Naive thymus-derived CD4-positive, alpha-beta T cell (primary cell): Measurements from ENCODE around the gene SLC25A47. TPM values are rescaled to one million over a fixed set of nuclear protein-coding genes. Genes with fewer than 3 reads are reported as not detected.
A peak's percentile ranks its signal among the peaks of the same experiment; 100 is the strongest.

Experiments used
- ATAC-seq: fragments of 150-1000 bp; cut with Tn5 transposase; 2 replicates; pipeline ENCODE4 v1.10.0; 2021; ENCODE audit warnings: mild to moderate bottlenecking, moderate library complexity
- CTCF ChIA-PET: fragments of 350-600 bp; sonication (Branson Sonifier 250); formaldehyde crosslinking; loops from one replicate; lab custom pipeline; 2021; ENCODE audit warnings: antibody characterized with exemption; lab: Charles Lee
- POLR2A ChIA-PET: fragments of 350-600 bp; sonication (Branson Sonifier 250); formaldehyde crosslinking; loops from one replicate; lab custom pipeline; 2021; ENCODE audit warnings: antibody characterized with exemption, inconsistent platforms; lab: Charles Lee
- DNase-seq, 9 donors: peaks; one replicate each; pipeline versions ENCODE4 v3.0.0 to v3.0.0-alpha.2; 2020 to 2022; ENCODE audit warnings: mixed read lengths in 1 of 9
- H3K27ac ChIP-seq: one replicate; pipeline ENCODE4 v1.7.0; 2013; ENCODE audit warnings: mild to moderate bottlenecking, low read depth, low read length, moderate library complexity
- H3K27me3 ChIP-seq, 2 donors: one replicate each; pipeline ENCODE4 v1.7.0; 2013; ENCODE audit warnings: low read length in 2 of 2, mild to moderate bottlenecking in 2 of 2, moderate library complexity in 2 of 2; ENCODE audit not compliant: control insufficient read depth in 2 of 2, insufficient read depth in 2 of 2
- H3K36me3 ChIP-seq, 3 experiments: 1 replicate in 2 of 3; 2 replicates in 1 of 3; pipeline ENCODE4 v1.7.0; 2013; ENCODE audit warnings: low read length in 3 of 3, mild to moderate bottlenecking in 3 of 3, moderate library complexity in 1 of 3; ENCODE audit not compliant: insufficient read depth in 3 of 3, control insufficient read depth in 2 of 3
- H3K4me1 ChIP-seq, 2 donors: one replicate each; pipeline ENCODE4 v1.7.0; 2013; ENCODE audit warnings: low read length in 2 of 2, mild to moderate bottlenecking in 2 of 2, moderate library complexity in 1 of 2; ENCODE audit not compliant: control insufficient read depth in 2 of 2, insufficient read depth in 2 of 2
- H3K4me3 ChIP-seq: 2 replicates; pipeline ENCODE4 v1.7.0; 2013; ENCODE audit warnings: mild to moderate bottlenecking, low read length
- H3K9me3 ChIP-seq, 3 experiments: 1 replicate in 2 of 3; 2 replicates in 1 of 3; pipeline ENCODE4 v1.7.0; 2013; ENCODE audit warnings: low read length in 3 of 3; ENCODE audit not compliant: control insufficient read depth in 2 of 3
- H3K27ac Mint-ChIP-seq, 9 donors: one replicate each; pipeline ENCODE4 v1.8.0; 2020 to 2022; ENCODE audit warnings: mixed read lengths in 9 of 9, mild to moderate bottlenecking in 8 of 9, moderate library complexity in 5 of 9, inconsistent platforms in 2 of 9
- H3K27me3 Mint-ChIP-seq, 5 donors: one replicate each; pipeline ENCODE4 v1.8.0; 2021 to 2022; ENCODE audit warnings: mixed read lengths in 5 of 5, mild to moderate bottlenecking in 1 of 5
- H3K36me3 Mint-ChIP-seq, 5 donors: one replicate each; pipeline ENCODE4 v1.8.0; 2020 to 2022; ENCODE audit warnings: mixed read lengths in 5 of 5, mild to moderate bottlenecking in 3 of 5, inconsistent platforms in 1 of 5
- H3K4me1 Mint-ChIP-seq, 7 donors: one replicate each; pipeline ENCODE4 v1.8.0; 2020 to 2022; ENCODE audit warnings: mixed read lengths in 7 of 7, mild to moderate bottlenecking in 3 of 7, inconsistent platforms in 1 of 7
- H3K4me3 Mint-ChIP-seq, 10 donors: one replicate each; pipeline ENCODE4 v1.8.0; 2020 to 2022; ENCODE audit warnings: mild to moderate bottlenecking in 10 of 10, mixed read lengths in 10 of 10, moderate library complexity in 6 of 10, inconsistent platforms in 2 of 10
- H3K9me3 Mint-ChIP-seq, 11 donors: one replicate each; pipeline ENCODE4 v1.8.0; 2020 to 2022; ENCODE audit warnings: mixed read lengths in 11 of 11, mild to moderate bottlenecking in 4 of 11, inconsistent platforms in 1 of 11, moderate library complexity in 1 of 11
- intact Hi-C, 2 donors: fragments of 100-400 bp; cut with micrococcal nuclease; formaldehyde crosslinking; loops; one replicate each; pipeline ENCODE4 v1.15.1; 2023
- polyA plus RNA-seq, 2 donors: library from polyadenylated mRNA; unstranded; fragments of 300-500 nt; fragmentation: Illumina TruSeq; gene quantifications; one replicate each; pipeline ENCODE4 v1.2.3, GENCODE V29; 2021
- total RNA-seq, 6 experiments: library from RNA in 5 of 6; stranded (reverse) in 5 of 6; gene quantifications; 1 replicate in 5 of 6; 2 replicates in 1 of 6; pipeline ENCODE4 v1.2.3 and lab custom pipeline; 2021 to 2026

The SLC25A47 gene
- total and polyA plus RNA-seq, 7 experiments from 2014 or later, result not detected

DNA sequence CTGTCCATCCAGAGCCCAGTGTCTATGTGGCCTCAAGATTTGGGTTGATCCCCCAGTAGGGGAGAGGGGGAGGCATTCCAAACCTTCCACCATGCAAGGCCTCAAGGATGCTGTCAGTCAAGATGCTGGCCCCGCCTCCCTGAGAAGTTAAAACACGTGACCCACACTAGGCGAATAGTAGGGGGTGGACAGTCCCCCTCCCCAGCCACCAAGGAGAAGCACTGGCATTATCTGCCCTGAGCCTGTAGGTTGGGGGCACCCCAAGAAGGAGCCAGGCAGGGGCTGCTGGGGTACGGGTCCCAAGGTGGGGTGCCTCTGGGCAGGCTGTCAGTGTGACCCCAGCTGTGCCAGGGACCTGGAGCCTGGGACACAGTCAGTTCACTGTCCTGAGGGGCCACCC lies 19.2 kb upstream of the SLC25A47 start:
- Histone ChIP-seq H3K36me3 (no peaks in the 10 kb centered on the region), H3K27me3 (no peaks in the 10 kb centered on the region), H3K27ac (no peak overlapping the region), H3K9me3 (no peaks in the 10 kb centered on the region), H3K4me3 (no peak overlapping the region), H3K4me1 (peaks cover 4 to 7% of the 10 kb centered on the region in 2 donors)
- DNase-seq (no peak), ATAC-seq (no peak)
- POLR2A ChIA-PET, result no interaction called here
- no peaks in the 10 kb centered on the region for H3K36me3 Mint-ChIP-seq
- no peak overlapping the region for H3K27ac Mint-ChIP-seq
- intact Hi-C loops, result loop anchor here (2.0 to 10.0 kb wide), 6 partner anchors 15 to 819 kb away; partner anchors contain the start of genes CCNK (in 1 of the 2), SETD3 (in 1 of the 2) and WDR25 (in 1 of the 2)
- peak overlapping the region in 4 of 10 donors; percentile 18 to 91 (median 52) for H3K4me3 Mint-ChIP-seq
- H3K4me1 Mint-ChIP-seq, result peaks cover 0 to 24% (median 10%) of the 10 kb centered on the region in 7 donors
- CTCF ChIA-PET, result interaction anchor here (0.6 kb wide), 1 partner anchor 100 kb away, joined by 3 read pairs; no protein-coding TSS in a partner anchor
- H3K27me3 Mint-ChIP-seq, result peaks cover 0 to 31% (median 0%) of the 10 kb centered on the region in 5 donors
- no peaks in the 10 kb centered on the region for H3K9me3 Mint-ChIP-seq

DNA sequence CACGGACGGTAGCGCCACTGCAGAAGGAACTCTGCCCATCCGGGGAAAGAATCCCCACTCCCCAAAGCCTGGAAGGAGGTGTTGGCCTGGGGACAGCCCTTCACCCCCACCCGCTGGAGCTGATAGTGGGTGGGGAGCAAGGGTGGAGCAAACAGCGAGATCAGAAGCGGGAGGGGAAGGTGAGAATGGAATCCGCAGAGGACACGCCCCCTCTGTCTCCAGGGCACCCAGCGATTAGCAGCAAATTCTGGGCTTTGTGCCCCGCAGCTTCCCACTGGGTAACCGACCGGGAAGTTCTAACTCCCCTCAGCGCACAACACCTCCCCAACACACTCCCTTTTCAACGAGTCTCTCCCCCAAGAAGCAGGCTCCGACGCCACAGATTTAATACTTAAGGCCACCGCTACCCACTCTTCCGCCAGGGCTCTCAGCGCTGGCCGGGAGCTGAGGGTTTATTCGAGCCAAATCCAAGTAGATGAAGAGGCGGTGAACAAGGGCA lies 18.3 kb upstream of the SLC25A47 start:
- Mint-ChIP-seq H3K4me3 (peak overlapping the region; percentile 83 to 95 (median 88)), H3K27me3 (peaks cover 0 to 34% (median 0%) of the 10 kb centered on the region in 5 donors), H3K4me1 (peaks cover 0 to 24% (median 10%) of the 10 kb centered on the region in 7 donors), H3K9me3 (no peaks in the 10 kb centered on the region), H3K36me3 (no peaks in the 10 kb centered on the region), H3K27ac (peak overlapping the region in 6 of 9 donors; percentile 34 to 88 (median 76))
- Histone ChIP-seq H3K27me3 (no peaks in the 10 kb centered on the region), H3K9me3 (no peaks in the 10 kb centered on the region), H3K36me3 (no peaks in the 10 kb centered on the region), H3K27ac (peak overlapping the region; percentile 51), H3K4me3 (peak overlapping the region; percentile 59), H3K4me1 (peaks cover 4 to 7% of the 10 kb centered on the region in 2 donors)
- ATAC-seq (no peak), DNase-seq (peak in 1 of 9 donors; percentile 25)
- ChIA-PET POLR2A (interaction anchor here (0.6 kb wide), 1 partner anchor 334 kb away, joined by 3 read pairs; no protein-coding TSS in a partner anchor), CTCF (interaction anchor here (0.6 kb wide), 1 partner anchor 62 kb away, joined by 3 read pairs; no protein-coding TSS in a partner anchor)
- intact Hi-C loops, result loop anchor here (2.0 to 10.0 kb wide), 6 partner anchors 14 to 820 kb away; partner anchors contain the start of genes CCNK (in 1 of the 2), SETD3 (in 1 of the 2) and WDR25 (in 1 of the 2)

DNA sequence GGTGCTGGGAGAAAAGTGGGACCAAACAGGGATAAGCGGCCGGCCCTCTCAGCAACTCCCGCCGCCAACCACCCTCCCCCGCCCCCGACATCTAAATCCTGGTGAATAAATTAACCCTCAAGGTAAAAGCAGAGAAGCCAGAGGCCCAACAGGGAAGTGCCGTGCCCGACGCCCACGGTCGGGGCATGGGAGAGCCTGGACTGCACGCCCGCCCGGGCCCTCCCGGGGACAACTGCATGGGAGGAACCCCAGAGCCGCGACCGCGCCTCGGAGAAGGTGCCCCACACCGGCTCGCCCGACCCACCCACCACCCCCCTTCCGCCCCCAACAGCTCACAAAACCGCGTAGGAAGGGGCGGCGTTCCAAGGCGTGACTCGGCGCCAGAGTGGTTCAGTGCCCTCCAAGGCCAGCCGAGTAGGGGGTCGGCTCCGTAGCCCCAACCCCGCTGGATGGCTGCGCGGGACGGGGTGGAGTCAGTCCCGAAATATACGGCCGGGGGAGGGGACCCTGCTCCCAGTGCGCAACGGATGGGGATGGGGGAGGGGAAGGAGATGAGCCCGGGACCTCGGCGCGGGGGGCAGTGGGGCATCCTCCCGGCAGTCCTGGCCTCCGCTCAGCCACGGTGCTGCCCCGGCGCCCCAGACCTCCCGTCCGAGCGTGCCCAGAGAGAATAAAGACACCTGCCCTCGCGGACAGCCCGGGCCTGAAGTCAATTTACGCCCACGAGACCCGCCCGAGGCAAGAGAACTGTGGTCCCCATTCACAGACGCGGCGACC lies 17.6 kb upstream of the SLC25A47 start:
- Mint-ChIP-seq H3K27me3 (peaks cover 0 to 34% (median 0%) of the 10 kb centered on the region in 5 donors), H3K36me3 (no peaks in the 10 kb centered on the region), H3K27ac (peak overlapping the region in 4 of 9 donors; percentile 49 to 88 (median 66)), H3K4me3 (peak overlapping the region; percentile 83 to 95 (median 88)), H3K4me1 (peaks cover 0 to 24% (median 10%) of the 10 kb centered on the region in 7 donors), H3K9me3 (no peaks in the 10 kb centered on the region)
- ChIA-PET CTCF (interaction anchor here (0.6 kb wide), 1 partner anchor 61 kb away, joined by 3 read pairs; no protein-coding TSS in a partner anchor), POLR2A (interaction anchor here (0.6 kb wide), 1 partner anchor 334 kb away, joined by 3 read pairs; no protein-coding TSS in a partner anchor)
- no peaks in the 10 kb centered on the region for H3K27me3 ChIP-seq
- peak; percentile 6 for ATAC-seq
- peak in 4 of 9 donors; percentile 21 to 54 (median 34) for DNase-seq
- intact Hi-C loops, result loop anchor here (2.0 to 10.0 kb wide), 7 partner anchors 13 to 821 kb away; partner anchors contain the start of genes WDR25 (in 2 of the 2), CCNK (in 1 of the 2) and SETD3 (in 1 of the 2)
- H3K4me1 ChIP-seq, result peaks cover 4 to 7% of the 10 kb centered on the region in 2 donors
- H3K27ac ChIP-seq, result peak overlapping the region; percentile 51
- no peaks in the 10 kb centered on the region for H3K9me3 ChIP-seq
- H3K4me3 ChIP-seq, result peak overlapping the region; percentile 59
- no peaks in the 10 kb centered on the region for H3K36me3 ChIP-seq

DNA sequence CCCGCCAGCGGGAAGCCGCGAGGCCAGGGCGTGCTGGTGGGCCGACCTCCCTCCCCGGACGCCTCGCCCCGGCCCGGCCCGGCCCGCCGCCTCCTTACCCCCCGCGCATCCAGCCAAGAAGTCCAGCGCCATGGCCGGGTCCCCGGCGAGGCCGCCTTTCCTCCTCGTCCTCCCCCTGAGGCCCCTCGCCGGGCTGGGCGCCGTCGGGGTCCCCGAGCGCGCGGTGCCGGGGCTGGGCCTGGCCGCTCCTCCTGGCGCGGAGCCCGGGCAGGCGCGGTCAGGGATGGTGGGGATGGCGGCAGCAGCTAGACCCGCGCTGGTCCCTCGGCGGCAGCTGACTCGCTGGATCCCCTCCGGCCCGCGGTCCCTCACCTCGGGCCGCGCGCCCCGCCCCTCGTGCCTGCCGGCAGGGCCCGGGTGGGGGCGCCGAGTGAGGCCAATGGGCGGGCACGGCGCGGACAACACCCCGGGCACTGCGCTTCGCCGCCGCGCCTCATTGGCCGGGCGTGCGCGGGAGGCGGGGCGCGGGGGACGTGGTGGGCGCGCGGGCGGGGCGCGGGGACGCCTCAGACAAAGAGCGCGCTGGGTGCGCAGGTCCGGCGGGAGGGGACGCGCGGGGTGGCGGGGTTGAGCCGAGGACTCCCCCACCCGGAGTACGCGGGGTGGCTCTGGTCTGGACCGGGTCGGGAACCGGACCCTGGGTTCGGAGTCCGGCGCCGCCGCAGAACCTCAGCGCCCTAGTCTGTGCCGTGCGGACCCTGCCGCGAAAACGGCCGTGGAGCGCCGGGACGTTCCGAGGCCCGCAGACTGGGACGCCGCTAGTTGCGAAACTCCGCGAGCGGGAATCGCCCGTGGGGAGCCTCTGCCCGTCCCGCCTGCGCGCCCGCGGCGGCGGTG lies 16.8 kb upstream of the SLC25A47 start, which contains the start of gene SLC25A29:
TSS of gene SLC25A29 (minus strand) at position 344 of the 897 bp plus-strand sequence. CDS start at position 132, 212 bp downstream.
- no peaks in the 10 kb centered on the region for H3K27me3 ChIP-seq
- no peaks in the 10 kb centered on the region for H3K36me3 Mint-ChIP-seq
- peak within 1 kb of the TSS; percentile 83 to 95 (median 88) for H3K4me3 Mint-ChIP-seq
- intact Hi-C loops, result loop anchor here (2.0 to 10.0 kb wide), 6 partner anchors 22 to 822 kb away; partner anchors contain the start of genes CCNK (in 1 of the 2), SETD3 (in 1 of the 2) and WDR25 (in 1 of the 2)
- peak within 1 kb of the TSS; percentile 51 for H3K27ac ChIP-seq
- H3K4me1 Mint-ChIP-seq, result peaks cover 0 to 24% (median 10%) of the 10 kb centered on the region in 7 donors
- H3K4me1 ChIP-seq, result peaks cover 4 to 7% of the 10 kb centered on the region in 2 donors
- H3K27me3 Mint-ChIP-seq, result peaks cover 0 to 37% (median 0%) of the 10 kb centered on the region in 5 donors
- H3K36me3 ChIP-seq, result no peaks in the 10 kb centered on the region
- H3K9me3 Mint-ChIP-seq, result no peaks in the 10 kb centered on the region
- ChIA-PET CTCF (no interaction called here), POLR2A (no interaction called here)
- H3K27ac Mint-ChIP-seq, result peak within 1 kb of the TSS in 4 of 9 donors; percentile 49 to 81 (median 56)
- H3K9me3 ChIP-seq, result no peaks in the 10 kb centered on the region
- DNase-seq (peak; percentile 26 to 87 (median 39)), ATAC-seq (peak; percentile 93)
- H3K4me3 ChIP-seq, result peak within 1 kb of the TSS; percentile 59

DNA sequence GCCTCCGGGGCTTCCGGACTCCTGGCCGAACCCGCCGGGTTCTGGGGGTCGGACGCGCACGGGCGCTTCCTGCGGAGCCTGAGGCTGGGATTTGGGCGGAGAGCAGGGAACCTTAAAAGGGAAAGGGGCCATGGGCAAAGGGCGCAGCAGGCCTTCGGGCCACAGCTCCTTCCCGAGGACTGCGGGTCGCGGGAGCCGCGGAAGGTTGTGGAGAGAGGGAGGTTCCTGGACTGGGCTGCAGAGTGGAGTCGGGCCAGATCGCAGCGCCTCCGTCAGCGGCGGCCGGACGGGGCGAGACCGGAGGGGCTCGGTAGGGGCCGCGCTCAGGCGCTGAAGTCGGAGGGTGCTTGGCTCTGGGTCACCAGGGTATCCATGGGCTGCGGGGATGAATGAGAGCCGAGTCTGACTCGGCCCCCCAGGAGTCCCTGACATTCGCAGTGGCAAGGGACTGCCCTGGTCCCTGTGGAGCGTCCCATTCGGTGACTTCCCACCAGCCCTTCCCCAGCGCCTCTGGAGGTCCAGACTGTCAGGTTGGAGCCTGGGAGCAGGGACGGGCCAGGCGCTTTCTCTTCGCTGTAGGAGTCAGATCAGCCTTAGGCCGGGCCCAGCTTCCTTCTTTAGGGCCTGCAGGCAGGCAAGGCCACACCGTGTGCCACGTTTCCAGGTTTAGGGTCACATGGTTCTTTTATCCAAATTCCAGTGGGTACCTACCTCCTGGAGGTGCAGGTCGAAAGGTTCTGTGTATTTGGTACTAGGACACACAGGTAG lies 16.0 kb upstream of the SLC25A47 start:
- H3K9me3 ChIP-seq, result no peaks in the 10 kb centered on the region
- no peaks in the 10 kb centered on the region for H3K36me3 ChIP-seq
- no peak overlapping the region for H3K27ac ChIP-seq
- Mint-ChIP-seq H3K36me3 (no peaks in the 10 kb centered on the region), H3K27me3 (peaks cover 0 to 43% (median 0%) of the 10 kb centered on the region in 5 donors), H3K4me1 (peaks cover 0 to 24% (median 13%) of the 10 kb centered on the region in 7 donors), H3K27ac (peak overlapping the region in 5 of 9 donors; percentile 11 to 62 (median 32)), H3K9me3 (no peaks in the 10 kb centered on the region), H3K4me3 (peak overlapping the region; percentile 54 to 91 (median 81))
- CTCF ChIA-PET, result no interaction called here
- DNase-seq (no peak), ATAC-seq (peak; percentile 4)
- peaks cover 4 to 7% of the 10 kb centered on the region in 2 donors for H3K4me1 ChIP-seq
- no peaks in the 10 kb centered on the region for H3K27me3 ChIP-seq
- intact Hi-C loops, result loop anchor here (2.0 to 10.0 kb wide), 6 partner anchors 22 to 822 kb away; partner anchors contain the start of genes CCNK (in 1 of the 2), SETD3 (in 1 of the 2) and WDR25 (in 1 of the 2)
- peak overlapping the region; percentile 59 for H3K4me3 ChIP-seq
- POLR2A ChIA-PET, result no interaction called here
